Mesodermal cell (in vitro differentiated cells): ENCODE results near the gene TRIM65.
"Not testable (repeated sequence)": the region's sequence is repeated elsewhere in the genome, so short reads cannot be mapped to it uniquely, and the experiment has no call there.

Experiments
- H3K27ac ChIP-seq: 2 replicates; pipeline ENCODE4 v1.7.0; 2013; ENCODE audit warnings: mild to moderate bottlenecking, low read depth, low read length, moderate library complexity; ENCODE audit not compliant: severe bottlenecking
- H3K36me3 ChIP-seq: 2 replicates; pipeline ENCODE4 v1.7.1; 2013; ENCODE audit warnings: mild to moderate bottlenecking, low read length, moderate library complexity; ENCODE audit not compliant: control insufficient read depth, insufficient read depth
- H3K4me1 ChIP-seq: one replicate; pipeline ENCODE4 v1.7.1; 2013; ENCODE audit warnings: mild to moderate bottlenecking, low read length; ENCODE audit not compliant: insufficient read depth, control insufficient read depth, poor library complexity, severe bottlenecking
- H3K4me3 ChIP-seq: 2 replicates; pipeline ENCODE4 v1.7.0; 2013; ENCODE audit warnings: low read length, control low read depth, mild to moderate bottlenecking; ENCODE audit not compliant: insufficient read depth, poor library complexity, severe bottlenecking; ENCODE audit errors: extremely low read depth
- H3K9me3 ChIP-seq: 2 replicates; pipeline ENCODE4 v1.7.1; 2013; ENCODE audit warnings: mild to moderate bottlenecking, low read length, moderate library complexity; ENCODE audit not compliant: control insufficient read depth
- WGBS, 2 experiments: methylation state at CpG; one replicate each; pipeline ENCODE4 v1.1.5; 2013; ENCODE audit warnings: missing lambda C conversion rate in 2 of 2; ENCODE audit not compliant: insufficient coverage in 2 of 2; 5-methylcytosine and 5-hydroxymethylcytosine counted together

Gene TRIM65

DNA sequence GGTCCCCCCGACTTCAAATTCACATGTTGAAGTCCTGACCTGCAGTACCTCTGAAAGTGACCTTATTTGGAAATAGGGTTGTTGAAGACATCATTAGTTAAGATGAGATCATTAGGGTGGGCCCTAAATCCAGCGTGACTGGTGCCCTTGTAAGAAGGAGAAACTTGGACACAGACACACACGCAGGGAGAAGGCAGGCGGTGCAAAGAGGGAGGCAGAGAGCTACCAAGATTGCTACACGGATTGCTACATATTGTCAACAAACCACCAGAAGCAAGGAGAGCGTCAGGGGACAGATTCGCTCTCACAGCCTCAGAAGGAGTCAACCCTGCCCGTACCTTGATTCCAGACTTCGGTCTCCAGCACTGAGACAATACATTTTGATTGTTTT is 34.8 kb downstream of the TRIM65 start:
- H3K9me3 ChIP-seq = no peaks in the 10 kb centered on the region
- H3K27ac ChIP-seq = no peak overlapping the region
- H3K4me3 ChIP-seq = no peak overlapping the region
- 92 to 94% methylated on average over 8 of the region's 9 CpGs for WGBS, 2 experiments
- no peaks in the 10 kb centered on the region for H3K4me1 ChIP-seq
- no peaks in the 10 kb centered on the region for H3K36me3 ChIP-seq

DNA sequence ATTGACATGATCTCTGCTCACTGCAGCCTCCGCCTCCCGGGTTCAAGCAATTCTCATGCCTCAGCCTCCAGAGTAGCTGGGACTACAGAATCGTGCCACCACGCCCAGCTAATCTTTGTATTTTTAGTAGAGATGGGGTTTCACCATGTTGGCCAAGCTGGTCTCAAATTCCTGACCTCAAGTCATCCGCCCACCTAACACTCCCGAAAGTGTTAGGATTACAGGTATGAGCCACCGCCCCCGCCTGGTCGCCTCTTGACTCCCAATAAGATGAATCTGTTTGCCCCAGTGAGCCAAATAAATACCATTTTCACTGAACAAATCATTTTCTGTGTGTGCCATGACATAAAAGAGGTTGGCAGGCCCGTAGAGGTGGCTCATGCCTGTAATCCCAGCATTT is 37.4 kb downstream of the TRIM65 start:
- not testable (repeated sequence) for H3K4me1 ChIP-seq, H3K27ac ChIP-seq, H3K4me3 ChIP-seq, H3K36me3 ChIP-seq, H3K9me3 ChIP-seq
- WGBS, 2 experiments = 93 to 94% methylated on average over 7 to 8 of the region's 10 CpGs

DNA sequence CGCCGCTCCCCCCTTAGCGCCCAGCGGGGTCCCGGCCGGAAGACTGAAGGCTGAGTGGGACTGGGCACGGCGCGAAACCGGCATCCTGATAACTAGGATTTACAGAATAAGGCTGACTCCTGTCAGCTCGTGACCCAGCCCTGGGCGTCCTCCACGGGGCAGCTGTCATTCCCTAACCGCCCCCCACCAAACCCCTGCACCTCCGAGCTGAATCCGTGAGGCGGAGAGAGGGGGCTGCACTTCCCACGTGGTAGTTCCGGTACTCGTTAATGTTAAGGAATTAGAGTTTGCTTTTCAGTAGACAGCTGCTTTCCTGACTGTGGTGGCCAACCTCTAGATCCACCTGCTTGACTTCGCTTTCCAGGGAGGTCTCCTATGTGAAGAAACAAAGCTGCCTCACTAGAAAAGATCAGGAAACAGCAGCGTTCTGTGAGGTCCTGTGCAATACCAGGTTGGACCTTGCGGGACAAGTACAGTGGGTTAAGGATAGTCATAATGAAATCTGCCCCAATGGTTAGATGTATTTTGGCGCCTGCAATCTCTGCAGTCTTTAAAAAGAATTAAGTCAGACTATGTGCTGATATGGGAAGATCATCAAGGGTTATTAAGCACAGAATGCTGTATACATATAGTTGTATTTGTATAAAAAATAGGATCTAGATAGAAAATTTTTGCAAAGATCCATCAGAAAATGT is 40.5 kb downstream of the TRIM65 start:
- peak overlapping the region; percentile 88 for H3K4me3 ChIP-seq
- H3K9me3 ChIP-seq = no peaks in the 10 kb centered on the region
- WGBS, 2 experiments = 4 to 6% methylated on average over 19 to 22 of the region's 24 CpGs
- peaks cover 14% of the 10 kb centered on the region for H3K4me1 ChIP-seq
- H3K36me3 ChIP-seq = peaks cover 16% of the 10 kb centered on the region
- H3K27ac ChIP-seq = peak overlapping the region; percentile 93

DNA sequence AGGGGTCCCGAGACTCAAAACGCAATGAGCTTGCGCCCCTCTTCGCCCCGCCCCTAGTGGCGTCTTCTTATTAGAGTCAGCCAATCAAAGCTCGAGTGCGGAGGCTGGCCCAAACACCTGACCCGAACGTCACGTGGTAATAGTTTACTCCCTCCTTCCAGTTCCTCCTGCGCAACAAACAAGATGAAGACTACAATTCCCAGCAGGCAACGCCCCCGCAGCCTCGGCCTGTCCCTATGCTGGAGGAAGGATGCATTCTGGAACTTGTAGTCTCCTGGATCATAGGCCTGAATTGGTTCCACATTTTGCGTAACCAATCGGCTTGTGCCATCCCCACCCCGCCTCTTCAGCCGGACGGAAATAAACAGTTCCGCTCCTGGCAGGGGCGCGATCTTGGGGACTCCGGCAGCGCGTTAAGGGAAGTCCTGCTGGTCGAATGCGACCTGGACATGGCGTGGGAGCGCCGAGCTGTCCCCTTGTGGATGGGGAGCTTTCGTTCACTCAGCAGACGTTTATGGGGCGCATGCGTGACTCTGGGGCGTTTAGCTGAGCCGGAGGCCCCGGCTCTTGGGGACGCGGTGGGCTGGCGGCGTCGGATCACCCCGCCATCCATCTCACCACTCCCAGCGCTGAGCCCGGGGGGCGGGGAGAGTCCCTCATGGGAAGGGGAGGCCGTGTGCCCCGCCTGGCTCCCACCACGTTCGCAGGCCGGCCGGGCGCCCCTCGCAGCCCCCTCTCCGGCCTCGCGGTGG is 41.3 kb downstream of the TRIM65 start, which contains the start of gene WBP2:
Gene WBP2, minus strand, starts transcription at position 26 of the 752 bp plus-strand sequence. CDS start 38 bp downstream, outside the sequence.
- Histone ChIP-seq H3K36me3 (peaks cover 23% of the 10 kb centered on the region), H3K4me1 (peaks cover 14% of the 10 kb centered on the region), H3K4me3 (peak within 1 kb of the TSS; percentile 88), H3K9me3 (no peaks in the 10 kb centered on the region), H3K27ac (peak within 1 kb of the TSS; percentile 93)
- 0 to 1% methylated on average over 31 to 36 of the region's 58 CpGs for WGBS, 2 experiments

DNA sequence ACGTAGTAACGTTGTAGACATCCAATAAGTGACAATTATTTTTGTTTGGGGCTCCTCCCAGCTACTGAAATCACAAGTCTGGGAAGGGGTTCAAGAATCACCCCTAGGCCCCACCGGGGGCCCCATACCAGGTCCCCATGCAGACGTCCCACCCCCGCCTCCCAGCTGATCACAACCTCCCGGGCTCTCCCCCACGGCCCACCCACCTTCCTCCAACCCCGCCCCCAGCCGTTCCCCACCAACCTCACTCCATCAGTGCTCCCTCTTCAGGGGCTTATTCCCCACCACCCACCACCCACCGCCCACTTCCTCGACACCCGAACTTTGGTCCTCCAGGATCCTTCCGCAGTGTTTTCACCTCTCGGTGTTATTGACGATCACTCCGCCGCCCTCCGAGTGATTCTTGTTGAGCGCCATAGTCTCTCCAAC is 41.9 kb downstream of the TRIM65 start:
- Histone ChIP-seq H3K9me3 (no peaks in the 10 kb centered on the region), H3K4me3 (peak overlapping the region; percentile 88), H3K36me3 (peaks cover 28% of the 10 kb centered on the region), H3K27ac (peak overlapping the region; percentile 82), H3K4me1 (peaks cover 15% of the 10 kb centered on the region)
- WGBS, 2 experiments = 0 to 2% methylated on average over 9 to 11 of the region's 19 CpGs

DNA sequence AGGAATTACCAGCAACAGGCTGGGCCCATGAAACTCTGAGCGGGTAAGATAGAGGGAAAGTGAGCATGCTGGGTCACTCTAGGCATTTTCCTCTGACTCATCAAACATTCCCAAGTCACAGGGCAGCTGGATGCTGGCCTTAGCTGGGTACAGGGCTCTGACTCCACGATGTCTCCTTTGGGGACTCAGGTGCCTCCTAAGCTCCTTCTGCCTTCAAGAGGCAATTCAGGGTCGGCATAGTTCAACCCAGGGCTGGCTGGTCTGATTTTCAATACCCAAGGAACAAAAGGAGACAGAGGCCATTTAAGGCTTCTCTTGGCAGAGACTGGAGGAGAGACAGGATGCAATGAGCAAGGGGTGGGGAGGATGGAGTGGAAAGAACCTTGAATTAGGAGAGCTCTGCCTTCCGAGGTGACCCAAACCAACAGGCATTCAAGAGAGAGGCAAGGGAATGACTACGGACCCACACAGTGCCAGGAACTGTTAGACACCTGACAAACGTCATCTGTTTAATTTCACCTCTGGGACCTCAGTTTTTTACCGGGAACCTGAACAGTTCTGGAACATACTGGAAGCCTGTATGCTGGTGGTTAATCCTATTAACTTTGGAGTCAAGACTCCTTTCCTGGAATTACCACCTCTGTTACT is 42.5 kb downstream of the TRIM65 start:
- H3K27ac ChIP-seq = peak overlapping the region; percentile 82
- peaks cover 35% of the 10 kb centered on the region for H3K36me3 ChIP-seq
- peak overlapping the region; percentile 88 for H3K4me3 ChIP-seq
- 30 to 49% methylated on average over 6 to 7 of the region's 7 CpGs for WGBS, 2 experiments
- H3K9me3 ChIP-seq = no peaks in the 10 kb centered on the region
- H3K4me1 ChIP-seq = peaks cover 16% of the 10 kb centered on the region

DNA sequence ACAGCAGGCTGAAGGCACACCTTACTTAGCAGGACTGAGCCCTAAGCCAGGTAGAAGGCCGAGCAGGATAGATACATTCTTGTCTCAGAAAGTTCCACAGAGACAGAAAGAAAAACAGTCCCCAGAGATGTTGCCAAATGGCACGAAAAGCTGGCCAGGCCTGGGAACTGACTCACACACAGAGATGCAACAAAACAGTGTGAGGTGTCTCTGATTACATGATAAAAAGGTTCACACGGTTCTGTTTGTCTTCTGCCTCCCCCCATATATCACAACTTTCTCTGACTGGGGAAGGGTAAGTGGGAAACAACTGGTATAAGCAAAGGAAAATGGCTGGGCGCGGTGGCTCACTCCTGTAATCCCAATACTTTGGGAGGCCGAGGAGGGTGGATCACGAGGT is 43.3 kb downstream of the TRIM65 start:
- peaks cover 43% of the 10 kb centered on the region for H3K36me3 ChIP-seq
- WGBS, 2 experiments = 86 to 91% methylated on average over 2 to 6 of the region's 7 CpGs
- no peak overlapping the region for H3K4me3 ChIP-seq

DNA sequence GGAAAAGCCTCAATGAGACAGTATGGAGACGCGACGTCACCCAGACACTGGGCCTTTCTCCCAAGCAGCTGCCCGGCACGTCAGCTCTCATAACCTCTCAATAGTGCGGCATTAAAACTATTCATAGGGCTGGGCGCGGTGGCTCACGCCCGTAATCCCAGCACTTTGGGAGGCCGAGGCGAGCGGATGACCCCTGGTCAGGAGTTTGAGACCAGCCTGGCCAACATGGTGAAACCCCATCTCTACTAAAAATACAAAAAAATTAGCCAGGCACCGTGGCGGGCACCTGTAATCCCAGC is 45.1 kb downstream of the TRIM65 start:
- WGBS, 2 experiments = 97 to 98% methylated on average over 9 to 13 of the region's 15 CpGs
- Histone ChIP-seq H3K4me1 (peaks cover 16% of the 10 kb centered on the region), H3K36me3 (peaks cover 61% of the 10 kb centered on the region)
- not testable (repeated sequence) for H3K9me3 ChIP-seq, H3K27ac ChIP-seq, H3K4me3 ChIP-seq

More for the DNA sequence above, 43.3 kb downstream of the TRIM65 start:
- Histone ChIP-seq H3K9me3 (no peaks in the 10 kb centered on the region), H3K27ac (peak overlapping the region; percentile 82), H3K4me1 (peaks cover 16% of the 10 kb centered on the region)

DNA sequence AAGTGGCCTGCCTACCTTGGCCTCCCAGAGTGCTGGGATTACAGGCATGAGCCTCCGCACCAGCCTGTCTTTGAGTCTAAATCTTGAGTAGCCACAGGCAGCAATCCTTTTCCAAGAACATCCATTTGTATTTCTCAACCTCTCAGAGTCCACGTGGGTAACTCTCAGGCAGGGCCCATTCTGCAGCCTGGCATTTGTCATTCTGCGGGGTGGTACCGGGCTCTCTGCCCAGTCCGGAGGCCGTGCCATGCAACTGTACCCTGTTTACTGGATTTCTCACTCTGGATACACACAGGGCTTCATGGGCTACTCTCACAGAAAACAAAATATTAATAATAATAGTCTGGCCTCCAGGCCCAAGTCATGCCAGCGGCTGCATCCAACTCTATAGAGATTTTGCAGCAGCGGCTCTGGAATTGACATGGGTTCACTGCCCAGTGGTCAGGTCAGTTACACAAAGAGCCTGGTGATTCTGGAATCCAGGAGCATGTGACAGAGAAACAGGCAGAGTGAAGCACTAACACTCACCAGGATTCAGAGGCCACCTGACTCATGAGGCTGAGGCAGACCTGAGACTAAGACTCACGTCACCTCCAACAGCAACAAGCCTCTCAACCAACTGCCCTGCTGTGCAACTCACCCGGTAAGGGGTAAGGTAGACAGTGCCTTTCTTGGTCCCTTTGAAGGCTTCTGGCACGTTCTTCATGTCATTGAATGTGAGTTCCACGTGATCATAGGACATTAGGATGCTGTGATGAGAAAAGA is 45.6 kb downstream of the TRIM65 start:
- no peaks in the 10 kb centered on the region for H3K9me3 ChIP-seq
- 99% methylated on average over 11 to 12 of the region's 12 CpGs for WGBS, 2 experiments
- no peak overlapping the region for H3K27ac ChIP-seq
- H3K4me1 ChIP-seq = peaks cover 19% of the 10 kb centered on the region
- H3K36me3 ChIP-seq = peaks cover 66% of the 10 kb centered on the region
- no peak overlapping the region for H3K4me3 ChIP-seq

DNA sequence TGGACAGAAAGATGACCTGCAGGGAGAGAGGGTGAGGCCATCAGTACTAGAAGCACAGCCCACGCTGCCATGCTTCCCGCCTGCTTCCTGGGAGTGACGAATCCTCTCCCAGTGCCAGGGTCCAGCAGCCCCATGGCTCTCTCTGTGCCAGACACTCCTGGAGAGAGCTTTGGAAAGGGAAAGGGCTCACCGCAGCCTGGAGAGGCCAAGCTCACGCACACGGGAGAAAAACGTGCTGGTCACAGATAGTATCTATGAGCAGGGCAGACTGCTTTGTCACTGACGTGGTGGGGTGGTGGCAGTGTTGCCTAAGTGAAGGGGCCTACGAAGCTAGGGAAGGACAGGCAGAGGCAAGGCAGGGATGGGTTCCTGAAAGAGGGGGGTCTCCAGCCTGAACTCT is 47.0 kb downstream of the TRIM65 start:
- Histone ChIP-seq H3K27ac (no peak overlapping the region), H3K9me3 (no peaks in the 10 kb centered on the region), H3K4me3 (no peak overlapping the region), H3K4me1 (peaks cover 33% of the 10 kb centered on the region), H3K36me3 (peaks cover 70% of the 10 kb centered on the region)
- 94 to 96% methylated on average over 9 of the region's 9 CpGs for WGBS, 2 experiments
